HG03378 (cell line): ENCODE results near the gene PBXIP1.
A peak's percentile ranks its signal among the peaks of the same experiment; 100 is the strongest.
"Not testable (repeated sequence)": the region's sequence is repeated elsewhere in the genome, so short reads cannot be mapped to it uniquely, and the experiment has no call there.

Source experiments
- ATAC-seq: cut with Tn5 transposase; IDR thresholded peaks from one replicate; pipeline ENCODE4 v1.9.1; 2021; ENCODE audit warnings: mild to moderate bottlenecking, moderate library complexity; ENCODE audit not compliant: unreplicated experiment

PBXIP1 gene

DNA sequence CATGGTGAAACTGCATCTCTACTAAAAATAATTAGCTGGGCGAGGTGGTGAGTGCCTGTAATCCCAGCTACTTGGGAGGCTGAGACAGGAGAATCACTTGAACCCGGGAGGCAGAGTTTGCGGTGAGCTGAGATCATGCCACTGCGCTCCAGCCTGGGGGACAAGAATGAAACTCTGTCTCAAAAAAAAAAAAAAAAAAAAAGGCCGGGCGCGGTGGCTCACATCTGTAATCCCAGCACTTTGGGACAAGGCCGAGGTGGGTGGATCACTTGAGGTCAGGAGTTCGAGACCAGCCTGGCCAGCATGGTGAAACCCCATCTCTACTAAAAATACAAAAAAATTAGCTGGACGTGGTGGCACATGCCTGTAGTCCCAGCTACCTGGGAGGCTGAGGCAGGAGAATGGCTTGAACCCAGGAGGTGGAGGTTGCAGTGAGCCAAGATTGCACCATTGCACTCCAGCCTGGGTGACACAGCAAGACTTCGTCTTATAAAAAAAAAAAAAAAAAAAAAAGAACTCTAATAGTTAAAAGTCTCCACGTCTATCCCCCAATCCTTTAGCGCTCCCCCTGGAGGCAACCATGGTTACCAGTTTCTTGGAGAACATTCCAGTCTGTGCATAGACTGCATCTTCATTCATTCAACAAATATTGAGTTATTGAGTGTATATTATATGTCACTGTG is 39.5 kb upstream of the PBXIP1 start:
- ATAC-seq: not testable (repeated sequence)

DNA sequence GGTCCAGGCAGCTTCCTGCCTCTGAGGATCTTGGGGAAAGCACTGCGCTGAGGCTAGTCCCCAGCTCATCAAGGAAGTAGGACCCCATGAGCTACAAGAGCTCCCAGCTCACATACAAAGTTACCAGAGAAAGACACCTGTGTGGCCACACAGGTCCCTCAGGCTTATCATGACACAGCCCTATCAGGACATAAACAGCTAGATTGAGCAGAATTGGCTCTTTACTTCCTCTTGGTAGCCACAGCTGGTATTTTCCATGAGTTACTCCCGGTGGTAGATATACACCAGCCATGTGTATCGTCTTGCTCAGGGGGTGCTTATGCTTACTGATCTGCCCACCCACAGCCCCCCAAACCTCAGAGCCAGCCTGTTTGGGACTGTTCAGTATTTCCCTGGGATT is 38.7 kb upstream of the PBXIP1 start:
- no peak for ATAC-seq

DNA sequence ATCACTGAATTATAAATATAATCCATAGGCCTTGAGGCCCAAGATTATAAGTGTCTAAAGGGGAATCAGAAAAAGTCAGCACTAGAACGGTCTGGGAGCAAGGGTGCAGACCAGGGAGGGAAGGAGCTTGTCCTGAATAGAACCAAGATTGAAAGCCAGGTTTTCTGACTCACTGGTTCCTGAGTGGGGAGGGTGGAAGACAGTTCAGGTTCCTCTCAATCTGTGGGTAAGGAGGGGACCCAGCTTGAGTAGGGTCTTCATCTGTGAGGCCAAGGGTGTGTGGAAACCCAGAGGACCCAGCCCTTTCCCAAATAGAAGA is 38.3 kb upstream of the PBXIP1 start:
- ATAC-seq: no peak

DNA sequence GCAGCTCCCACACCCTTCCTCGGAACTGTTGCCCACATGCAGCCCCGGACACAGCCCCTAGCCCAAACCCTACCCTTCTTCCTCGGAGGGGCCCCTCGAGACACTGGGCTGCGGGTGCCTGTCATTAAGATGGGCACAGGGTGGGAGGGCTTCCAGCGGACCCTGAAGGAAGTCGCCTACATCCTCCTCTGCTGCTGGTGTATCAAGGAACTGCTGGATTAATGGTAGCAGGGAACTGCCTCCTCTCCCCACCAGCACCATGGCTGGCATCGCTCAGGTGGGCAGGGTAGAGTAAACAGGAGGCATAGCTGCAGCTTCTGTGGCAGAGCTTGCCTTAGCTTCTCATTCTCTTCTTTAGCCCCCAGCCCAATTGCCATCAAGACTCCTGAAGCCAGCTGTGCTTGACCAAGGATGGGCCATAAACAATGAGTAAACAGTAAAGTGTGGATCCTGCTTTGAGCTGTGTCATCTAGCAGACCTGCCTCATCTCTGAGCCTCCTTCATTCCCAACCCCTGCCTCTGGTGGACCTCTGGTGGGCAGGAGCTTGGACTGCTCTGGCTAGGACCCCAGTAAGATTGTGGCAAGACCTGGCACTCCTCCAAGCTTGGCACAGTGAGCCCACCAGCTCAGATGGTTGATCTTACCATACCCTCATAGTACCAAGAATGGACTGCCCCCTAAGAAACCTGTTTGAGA is 37.8 kb upstream of the PBXIP1 start, which contains the start of gene LENEP:
Gene LENEP (plus strand): TSS at position 15 of the 697 bp plus-strand sequence. CDS start 22 bp downstream, at position 37.
- ATAC-seq: no peak

DNA sequence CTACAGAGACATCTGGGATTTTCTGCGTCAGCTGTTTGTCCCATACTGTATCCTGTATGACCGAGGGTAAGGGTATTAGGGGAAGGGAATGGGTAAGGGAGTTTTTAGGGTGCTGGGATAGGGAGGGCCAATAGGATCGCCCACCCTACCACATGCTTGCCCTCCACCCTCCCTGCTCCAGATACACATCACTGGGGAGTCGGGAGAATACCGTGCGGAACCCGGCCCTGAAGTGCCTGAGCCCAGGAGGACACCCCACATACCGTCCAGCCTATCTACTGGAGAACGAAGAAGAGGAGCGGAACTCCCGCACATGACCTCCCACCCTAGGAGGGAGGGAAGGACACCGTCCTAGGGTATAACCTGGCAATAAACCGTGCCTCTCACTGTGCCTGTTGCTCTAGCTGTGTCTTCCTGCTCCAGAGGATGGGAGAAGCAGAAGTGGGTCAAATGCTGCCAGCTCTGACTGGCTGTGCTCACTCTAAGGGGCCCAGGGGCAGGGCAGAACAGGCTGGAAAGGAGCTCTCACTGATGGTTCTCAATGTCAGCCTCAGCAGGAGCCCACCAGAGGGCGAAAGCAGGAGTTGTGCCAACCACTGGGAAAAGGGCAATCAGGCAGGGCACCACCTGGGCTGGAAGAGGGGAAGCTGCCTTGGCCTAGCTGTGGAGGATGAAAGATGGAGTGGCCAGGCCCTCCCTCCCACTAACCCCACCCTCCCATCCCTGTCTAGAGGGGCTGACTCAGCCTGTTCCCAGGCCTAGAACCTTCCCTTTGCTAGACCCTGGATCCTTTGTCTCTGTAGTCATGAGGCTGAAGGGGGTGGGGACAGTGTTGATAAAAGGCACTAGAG is 37.0 kb upstream of the PBXIP1 start:
- no peak for ATAC-seq

DNA sequence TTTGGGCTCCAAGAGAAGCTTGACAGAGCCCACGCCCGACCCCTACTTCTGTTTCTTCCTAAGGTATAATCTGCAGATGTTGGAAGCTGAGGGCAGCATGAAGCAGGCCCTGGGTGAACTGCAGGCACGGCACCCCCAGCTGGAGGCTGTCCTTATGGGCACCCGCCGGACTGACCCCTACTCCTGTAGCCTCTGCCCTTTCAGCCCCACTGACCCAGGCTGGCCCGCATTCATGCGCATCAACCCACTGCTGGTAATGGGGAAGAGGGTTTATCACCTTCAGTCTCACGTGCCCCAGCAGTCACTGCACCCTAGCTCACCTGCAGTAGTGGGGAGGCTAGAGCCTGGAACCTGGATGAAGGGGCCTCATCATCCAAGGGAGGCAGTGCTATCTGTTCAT is 34.4 kb upstream of the PBXIP1 start:
- ATAC-seq: no peak

DNA sequence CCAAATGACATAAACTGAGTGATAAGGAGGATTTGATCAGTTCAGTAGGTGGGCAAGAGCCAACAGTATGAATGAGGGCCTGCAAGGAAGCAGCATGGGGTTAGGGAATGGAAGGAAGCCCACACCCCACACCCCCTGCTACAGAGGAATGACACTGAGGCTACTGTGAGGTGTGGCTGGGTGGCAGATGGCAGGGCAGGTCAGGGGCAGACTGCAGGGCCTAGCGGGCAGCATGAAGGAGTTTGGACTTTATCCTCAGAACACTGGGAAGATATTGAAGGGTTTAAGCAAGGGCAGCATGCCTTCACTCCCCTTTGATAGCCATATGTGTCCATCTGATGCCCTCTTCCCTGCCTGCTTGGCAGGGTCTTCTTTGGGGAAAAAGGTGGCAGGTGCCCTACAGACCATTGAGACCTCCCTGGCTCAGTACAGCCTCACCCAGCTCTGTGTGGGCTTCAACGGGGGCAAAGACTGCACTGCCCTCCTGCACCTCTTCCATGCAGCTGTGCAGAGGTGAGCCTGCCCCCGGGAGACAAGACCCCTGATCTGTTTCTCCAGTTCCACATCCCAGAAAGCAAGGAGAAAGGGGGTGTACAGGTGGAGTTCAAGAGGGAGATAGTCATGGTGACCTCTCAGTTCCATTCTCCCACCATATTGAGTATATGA is 33.4 kb upstream of the PBXIP1 start:
- ATAC-seq: no peak

DNA sequence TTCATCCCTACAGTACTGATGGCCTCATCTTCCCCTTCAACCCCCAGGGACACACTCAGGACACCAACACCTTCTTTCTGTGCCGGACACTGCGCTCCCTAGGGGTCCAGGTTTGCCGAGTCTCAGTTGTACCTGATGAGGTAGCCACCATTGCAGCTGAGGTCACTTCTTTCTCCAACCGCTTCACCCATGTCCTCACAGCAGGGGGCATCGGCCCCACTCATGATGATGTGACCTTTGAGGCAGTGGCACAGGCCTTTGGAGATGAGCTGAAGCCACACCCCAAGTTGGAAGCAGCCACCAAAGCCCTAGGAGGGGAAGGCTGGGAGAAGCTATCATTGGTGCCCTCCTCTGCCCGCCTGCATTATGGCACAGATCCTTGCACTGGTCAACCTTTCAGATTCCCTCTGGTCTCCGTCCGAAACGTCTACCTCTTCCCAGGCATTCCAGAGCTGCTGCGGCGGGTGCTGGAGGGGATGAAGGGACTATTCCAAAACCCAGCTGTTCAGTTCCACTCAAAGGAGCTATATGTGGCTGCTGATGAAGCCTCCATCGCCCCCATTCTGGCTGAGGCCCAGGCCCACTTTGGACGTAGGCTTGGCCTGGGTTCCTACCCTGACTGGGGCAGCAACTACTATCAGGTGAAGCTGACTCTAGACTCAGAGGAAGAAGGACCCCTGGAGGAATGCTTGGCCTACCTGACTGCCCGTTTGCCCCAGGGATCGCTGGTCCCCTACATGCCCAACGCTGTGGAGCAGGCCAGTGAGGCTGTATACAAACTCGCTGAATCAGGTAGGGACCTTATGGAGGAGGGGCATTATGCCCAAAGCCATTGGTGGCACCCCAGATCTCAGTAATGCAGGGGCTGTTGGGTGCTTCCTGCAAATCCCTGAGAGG is 32.4 kb upstream of the PBXIP1 start:
- ATAC-seq: no peak

DNA sequence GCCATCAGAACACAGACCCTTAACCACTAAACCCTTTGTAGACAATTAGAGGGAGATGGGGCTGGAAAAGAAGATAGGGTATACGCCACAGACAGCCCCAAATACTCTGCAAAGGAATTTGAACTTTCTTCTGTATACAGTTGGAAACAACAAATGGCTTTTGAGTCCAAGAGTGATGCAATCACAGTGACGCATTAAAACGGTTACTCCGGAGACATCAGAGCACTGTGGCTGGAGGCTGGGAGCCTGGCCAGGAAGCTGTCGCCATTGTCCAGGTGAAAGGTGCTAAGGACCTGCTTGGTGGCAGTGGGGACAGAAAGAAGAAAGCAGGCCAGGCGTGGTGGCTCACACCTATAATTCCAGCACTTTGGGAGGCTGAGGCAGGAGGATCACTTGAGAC is 31.4 kb upstream of the PBXIP1 start:
- ATAC-seq: no peak

DNA sequence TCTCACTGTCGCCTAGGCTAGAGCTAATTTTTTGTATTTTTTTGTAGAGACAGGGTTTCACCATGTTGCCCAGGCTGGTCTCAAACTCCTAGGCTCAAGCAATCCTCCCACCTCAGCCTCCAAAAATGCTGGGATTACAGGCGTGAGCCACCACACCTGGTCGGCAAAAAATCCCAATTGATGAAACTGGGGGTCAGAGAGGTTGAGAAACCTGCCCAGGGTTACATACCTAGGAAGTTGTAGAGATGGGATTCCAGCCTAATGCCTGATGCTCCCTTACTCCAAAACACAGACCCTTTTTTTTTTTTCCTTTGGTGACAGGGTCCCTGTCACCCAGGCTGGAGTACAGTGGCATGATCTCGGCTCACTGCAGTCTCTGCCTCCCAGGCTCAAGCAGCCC is 30.8 kb upstream of the PBXIP1 start:
- not testable (repeated sequence) for ATAC-seq

DNA sequence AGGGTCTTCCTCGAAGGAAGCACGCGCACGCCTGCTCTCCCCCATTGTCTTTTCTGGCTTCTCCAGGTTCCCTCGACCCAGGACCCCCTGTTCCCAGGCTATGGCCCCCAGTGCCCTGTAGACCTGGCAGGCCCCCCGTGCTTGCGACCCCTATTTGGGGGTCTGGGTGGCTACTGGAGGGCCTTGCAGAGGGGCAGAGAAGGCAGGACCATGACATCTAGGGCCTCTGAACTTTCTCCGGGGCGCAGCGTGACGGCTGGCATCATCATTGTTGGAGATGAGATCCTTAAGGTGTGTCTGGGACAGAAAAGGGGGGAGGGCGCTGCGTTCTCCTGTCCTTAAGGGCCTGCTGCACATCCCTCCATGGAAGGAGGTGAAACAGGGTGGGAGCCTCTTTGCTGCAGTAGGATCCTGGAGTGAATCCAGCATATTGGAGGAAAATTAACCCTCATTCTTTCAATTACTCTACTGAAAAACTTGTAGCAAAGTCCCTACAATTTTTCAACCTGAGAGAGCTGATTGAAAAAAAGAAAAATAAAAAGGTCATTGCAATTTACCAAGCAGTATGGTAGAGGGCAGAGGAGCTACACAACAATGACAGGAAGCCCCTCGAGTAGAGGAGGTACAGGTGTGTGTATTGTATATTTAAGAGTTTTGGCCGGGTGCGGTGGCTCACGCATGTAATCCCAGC is 28.0 kb upstream of the PBXIP1 start:
- no peak for ATAC-seq

DNA sequence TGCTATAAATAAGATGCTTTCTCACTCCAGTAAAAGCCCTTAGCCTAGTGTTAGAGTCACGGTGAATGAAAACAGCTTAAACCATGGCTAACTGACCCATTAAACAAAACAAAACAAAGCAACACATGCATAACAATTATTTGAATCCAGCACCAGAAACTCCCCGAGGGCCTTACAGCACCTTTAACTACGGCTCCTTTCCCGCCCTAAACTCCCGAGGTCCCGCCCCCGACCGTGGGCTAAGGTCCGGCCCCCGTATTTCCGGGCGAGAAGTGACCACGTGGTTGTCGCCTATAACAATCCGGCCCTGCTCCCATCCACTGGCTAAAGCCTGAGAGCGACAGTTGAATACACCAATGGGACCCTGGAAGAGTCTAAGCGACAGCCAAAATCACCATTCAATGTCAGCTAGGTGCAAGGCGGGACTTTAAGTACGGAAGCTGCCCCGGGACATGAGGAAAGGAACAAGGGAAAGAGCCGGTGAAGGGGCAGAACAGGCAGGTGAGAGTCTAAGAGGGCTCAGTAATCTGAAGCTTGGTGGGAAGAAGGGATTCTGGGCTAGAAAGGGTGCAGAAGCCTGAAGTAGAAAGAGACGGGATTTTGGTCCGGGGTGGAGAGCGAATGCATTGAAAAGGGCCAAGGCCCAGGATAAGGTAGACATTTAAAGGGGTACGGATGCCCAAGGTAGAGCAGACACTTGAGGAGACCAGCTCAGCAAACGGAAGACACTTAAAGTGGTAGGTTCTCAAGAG is 27.2 kb upstream of the PBXIP1 start, which contains the start of gene FLAD1:
Gene FLAD1 (plus strand): TSS at position 448 of the 752 bp plus-strand sequence. CDS start 351 bp downstream, outside the sequence.
- ATAC-seq: peak; percentile 95

DNA sequence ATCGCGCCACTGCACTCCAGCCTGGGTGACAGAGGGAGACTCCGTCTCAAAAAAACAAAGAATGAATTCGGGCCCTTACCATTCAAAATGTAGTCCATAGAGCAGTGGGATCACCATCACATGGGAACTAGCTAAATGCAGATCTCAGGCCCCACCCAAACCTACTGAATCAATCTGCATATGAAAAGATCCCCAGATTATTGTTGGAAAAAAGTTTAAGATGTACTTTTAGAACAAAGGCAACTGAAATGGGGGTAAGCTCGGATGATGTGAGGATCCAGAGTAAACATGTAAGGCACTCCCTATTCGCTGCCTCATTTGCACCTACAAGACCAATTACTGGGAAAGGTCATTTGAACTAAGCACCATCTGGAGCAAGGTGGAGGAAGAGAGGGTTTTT is 26.4 kb upstream of the PBXIP1 start:
- ATAC-seq: no peak

DNA sequence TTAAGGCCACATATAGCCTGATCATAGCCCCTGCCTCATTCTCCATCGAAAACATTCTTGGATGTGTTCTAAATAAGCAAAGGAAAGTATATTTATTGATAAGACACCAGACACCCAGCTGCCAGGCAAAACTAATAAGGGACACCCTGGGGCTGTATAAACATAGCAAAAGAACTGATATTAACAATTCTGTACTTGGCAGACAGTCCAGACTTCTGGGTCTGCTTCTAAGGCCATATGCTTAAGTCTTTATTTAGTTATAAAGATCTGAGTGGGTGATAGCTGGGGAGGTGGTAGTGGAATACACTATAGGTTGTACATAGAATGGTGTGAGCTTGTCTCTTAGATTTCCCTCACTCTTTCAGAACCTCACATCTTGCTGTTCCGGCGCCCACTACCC is 22.5 kb upstream of the PBXIP1 start:
- no peak for ATAC-seq

DNA sequence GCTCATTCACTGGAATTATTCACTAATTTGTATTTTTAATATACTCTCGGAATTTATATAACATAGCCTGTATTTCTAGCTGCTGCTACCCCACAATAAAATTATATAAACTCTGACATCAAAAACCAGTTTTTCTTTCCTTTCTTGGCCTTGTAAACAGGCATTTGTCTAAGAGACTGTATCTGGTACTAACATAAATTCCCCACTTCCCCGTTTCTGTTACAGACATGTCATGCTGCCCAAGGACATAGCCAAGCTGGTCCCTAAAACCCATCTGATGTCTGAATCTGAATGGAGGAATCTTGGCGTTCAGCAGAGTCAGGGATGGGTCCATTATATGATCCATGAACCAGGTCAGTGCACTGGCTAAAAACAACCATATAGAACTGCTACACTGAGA is 21.9 kb upstream of the PBXIP1 start:
- not testable (repeated sequence) for ATAC-seq

DNA sequence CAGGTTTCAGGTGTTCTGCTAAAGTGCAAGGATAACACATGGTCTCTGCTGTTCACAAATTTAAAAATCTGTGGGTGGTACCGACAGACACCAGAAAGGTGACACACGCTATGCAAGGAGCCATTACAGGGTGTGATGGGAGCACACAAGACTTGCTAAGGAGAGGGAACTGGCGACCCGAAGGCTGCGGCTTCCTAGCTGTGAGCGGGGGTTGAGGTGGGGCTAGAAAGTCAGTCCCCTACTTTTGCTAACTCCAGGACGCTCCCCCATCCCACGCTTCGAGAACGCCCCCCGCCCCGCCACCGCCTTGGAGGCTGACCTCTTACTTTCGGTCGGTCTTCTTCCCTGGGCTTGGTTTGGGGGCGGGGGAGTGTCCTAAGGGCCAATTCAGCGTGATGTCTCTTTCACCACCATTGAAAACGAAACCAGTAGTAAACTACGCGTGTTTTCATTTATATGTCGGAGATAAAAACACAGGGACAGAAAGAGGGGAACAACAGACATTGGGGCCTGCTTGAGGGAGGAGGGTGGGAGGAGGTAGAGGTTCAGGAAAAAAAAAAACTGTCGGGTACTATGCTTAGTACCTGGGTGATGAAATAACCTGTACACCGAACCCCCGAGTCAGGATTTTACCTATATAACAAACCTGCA is 19.6 kb upstream of the PBXIP1 start:
- no peak for ATAC-seq

DNA sequence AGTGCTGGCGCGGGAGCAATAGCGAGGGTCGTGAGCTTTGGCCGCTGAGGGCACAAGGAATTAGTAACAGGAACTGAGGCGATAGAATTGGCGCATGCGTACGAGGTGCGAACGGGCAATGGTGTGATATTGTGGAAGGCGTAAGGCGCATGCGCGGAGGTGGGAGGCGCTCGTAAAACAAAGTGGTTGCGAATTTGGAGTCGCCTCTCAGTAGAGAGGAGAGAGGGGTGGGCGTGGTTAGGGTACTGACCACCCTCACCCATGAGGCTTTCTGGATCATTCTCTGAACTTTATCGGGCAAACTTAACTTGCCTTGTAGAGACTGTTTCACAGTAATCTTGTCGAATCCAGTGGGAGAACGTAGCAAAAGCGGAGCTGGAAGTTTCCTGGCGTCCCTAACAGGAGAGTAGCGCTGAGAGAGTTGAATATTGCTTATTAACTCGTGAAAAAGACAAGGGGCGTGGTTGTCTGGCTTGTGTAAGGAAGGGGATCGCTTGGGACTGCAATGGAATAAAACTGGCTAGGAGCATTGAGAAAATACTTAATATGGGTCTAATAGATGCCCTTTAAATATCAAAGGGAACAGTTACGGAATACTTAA is 19.0 kb upstream of the PBXIP1 start:
- peak; percentile 46 for ATAC-seq
